ENCODE results near the gene WDR12.
"Not testable (repeated sequence)": the region's sequence is repeated elsewhere in the genome, so short reads cannot be mapped to it uniquely, and the experiment has no call there.

Gene WDR12

DNA sequence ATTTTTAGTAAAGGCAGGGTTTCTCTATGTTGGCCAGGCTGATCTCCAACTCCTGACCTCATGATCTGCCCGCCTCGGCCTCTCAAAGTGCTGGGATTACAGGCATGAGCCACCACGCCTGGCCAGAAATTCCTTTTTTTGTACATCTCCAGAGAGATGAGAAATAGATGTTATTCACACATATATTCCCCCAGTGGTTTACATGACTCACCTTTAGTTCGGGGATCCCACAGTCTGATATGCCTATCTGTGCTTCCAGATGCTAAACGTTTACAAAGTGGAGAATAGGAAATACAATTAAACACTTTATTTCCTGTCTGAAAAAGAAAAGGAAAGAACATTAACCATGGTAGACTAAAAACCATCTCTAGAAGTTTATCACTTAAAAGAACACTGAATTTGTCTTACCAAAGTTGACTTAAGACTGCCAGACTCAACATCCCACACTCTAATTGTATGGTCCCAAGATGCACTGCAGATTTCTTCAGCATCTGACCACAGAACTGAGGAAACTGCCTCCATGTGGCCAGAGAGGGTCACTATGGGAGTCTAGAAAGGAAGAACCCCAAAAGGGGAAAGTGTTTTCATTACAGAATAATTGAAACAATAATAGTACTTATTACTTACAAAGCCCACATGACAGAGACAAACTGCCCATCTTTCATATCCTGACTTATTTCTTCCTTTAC lies 27.3 kb downstream of the WDR12 start:
- DNase-seq (ENCODE audit: low read depth): peak; percentile 79

DNA sequence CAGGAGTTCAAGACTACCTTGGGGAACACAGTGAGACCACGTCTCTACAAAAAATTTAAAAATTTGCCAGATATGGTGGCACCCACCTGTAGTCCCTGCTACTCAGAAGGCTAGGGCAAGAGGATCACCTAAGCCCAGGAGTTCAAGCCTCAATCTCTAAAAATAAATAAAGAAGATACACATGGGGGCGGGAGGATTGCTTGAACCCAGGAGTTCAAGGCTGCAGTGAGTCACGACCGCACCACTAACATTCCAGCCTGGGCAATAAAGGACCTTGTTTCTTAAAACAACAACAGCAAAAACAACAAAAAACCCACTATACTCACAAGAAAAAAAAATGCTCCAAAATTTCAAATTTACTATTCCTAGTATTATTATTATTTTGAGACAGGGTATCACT lies 29.9 kb downstream of the WDR12 start:
- no peak for DNase-seq (ENCODE audit: low read depth)

DNA sequence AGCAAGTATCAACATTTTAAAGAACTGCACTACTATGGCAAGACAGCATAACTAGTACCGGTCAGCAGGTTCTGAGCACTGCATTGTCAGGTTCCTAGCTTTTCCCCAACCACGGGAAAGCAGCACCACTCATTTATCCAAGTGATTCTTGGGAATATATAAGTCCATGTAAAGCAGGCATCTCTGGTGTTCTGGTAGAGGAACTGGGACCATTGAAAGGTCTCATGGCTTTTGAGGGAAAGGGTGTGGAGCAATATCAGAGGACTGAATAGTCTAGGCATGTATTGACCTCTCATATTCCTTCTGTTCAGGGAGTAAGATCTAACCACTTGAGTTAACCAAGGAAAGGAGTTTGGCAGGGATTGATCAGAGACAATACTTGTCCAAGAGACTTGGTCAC lies 33.8 kb downstream of the WDR12 start:
- DNase-seq (ENCODE audit: low read depth): no peak

DNA sequence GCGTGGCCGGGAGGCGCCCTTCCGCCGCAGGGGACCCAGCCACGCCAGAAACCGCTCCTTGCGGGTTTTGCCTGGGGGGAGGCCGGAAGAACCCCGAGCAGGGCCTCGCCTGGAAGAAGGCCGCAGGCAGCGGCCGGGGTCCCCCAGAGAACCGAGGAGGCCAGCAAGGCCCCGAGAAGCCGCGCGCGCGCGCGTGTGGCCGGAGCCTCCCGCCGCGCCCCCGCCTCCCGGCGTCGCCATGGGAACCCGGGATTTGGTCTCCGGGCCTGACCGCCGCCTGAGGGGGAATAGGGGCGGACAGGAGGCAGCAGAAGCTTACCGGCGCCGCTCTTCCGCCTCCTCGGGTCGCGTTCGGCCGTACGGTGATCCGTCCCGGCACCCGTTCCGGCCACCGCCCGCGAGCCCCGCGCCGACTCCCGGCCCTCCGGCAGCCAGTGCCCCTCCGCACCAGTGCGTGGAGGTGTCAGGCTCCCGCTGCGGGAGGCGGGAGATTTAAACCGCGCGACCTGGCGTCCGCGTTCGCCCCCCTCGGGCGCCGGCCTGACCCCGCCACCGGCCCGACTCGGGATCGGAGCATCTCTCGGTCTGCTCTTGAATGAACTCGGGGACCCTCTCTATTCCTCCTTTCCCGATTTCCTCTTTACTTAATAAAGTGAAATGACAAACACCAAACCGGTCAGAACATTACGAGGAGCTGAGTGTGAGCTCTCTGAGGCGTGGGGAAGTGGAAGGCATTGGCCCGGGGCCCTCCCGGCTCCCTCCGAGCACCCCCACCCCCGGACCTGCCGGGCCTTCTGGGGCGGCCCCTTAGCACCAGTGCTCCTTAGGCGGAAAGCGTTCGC lies 40.0 kb downstream of the WDR12 start, which contains the start of gene ICA1L:
ICA1L (minus strand) TSS at position 467 of the 842 bp plus-strand sequence. CDS start 42,757 bp downstream, outside the sequence.
- DNase-seq (ENCODE audit: low read depth): peak; percentile 61

DNA sequence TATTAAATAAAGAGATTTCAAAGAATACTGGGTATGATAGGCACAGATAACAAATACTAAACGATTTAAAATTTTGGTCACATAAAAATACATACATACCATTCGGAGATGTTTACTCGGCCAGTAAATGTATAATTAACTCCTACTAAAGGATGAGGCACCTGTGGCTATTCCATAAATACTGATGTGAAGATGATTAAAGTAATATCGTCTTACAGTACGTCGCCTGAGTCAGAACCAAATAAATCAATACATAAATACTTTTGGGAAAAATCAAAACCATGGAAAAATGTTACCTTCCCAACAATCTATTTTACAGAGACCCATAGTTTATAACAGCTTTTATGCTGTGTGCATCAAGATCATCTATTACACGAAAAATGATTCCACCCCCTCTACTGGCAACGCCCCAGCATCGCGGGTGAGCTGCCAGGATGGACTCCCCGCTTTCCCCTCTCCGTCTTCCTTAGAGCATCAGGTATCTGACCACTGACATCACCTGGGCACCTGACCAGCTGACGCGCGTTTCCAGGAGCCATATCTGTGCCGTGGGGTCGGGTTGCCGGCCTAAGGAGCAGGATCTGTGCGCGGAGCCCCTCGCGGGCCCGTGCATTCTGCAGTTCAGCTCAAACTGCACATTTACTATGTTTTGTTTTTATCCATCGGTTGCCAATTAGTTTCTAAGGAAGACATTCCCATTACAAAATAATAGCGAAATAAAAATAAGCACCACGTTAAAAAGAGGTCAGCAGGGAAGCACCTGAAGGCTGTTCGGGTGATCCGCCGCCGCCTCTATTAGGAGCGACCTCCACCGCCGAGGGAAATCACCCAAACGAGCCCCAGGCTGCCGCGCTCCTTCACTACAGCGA lies 40.8 kb downstream of the WDR12 start:
- DNase-seq (ENCODE audit: low read depth): peak; percentile 65

DNA sequence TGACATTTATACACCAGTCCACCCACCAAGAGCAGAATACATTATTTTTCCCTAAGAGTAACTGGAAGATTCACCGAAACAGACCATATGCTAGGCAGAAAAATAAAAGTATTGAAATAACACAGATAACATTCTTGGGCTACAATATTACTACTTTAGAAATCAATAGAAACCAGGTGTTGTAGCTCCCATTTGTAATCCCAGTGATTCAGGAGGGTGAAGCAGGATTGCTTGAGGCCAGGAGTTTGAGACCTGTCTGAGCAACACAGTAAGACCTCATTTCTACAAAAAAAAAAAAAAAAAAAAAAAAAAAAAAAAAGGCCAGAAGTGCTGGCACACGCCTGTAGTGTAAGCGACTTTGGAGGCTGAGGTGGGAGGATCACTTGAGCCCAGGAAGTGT lies 49.5 kb downstream of the WDR12 start:
- no peak for DNase-seq (ENCODE audit: low read depth)

DNA sequence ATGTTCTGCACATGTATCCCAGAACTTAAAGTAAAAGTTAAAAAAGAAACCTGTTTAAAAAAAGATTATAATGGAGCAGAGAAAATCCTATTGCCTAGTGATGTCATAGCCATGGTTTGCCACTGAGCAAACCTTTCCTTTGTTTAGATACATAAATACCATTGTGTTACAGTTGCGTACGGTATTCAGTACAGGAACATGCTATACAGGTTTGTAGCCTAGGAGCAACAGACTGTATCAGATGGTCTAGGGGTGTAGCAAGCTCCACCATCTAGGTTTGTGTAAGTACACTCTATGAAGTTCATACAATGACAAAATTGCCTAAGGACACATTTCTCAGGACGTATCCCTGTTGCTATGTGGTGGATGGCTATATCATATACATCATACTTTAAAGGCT lies 52.9 kb downstream of the WDR12 start:
- DNase-seq (ENCODE audit: low read depth): no peak

DNA sequence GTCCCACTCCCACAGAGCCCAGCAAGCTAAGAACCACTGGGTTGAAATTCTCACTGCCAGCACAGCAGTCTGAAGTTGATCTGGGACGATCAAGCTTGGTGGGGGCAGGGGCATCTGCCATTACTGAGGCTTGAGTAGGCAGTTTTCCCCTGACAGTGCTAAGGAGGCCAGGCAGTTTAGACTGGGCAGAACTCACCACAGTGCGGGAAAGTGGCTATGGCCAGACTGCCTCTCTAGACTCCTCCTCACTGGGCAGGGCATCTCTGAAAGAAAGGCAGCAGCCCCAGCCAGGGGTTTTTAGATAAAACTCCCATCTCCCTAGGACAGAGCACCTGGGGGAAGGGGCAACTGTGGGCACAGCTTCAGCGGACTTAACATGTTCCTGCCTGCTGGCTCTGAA lies 62.1 kb downstream of the WDR12 start:
- DNase-seq (ENCODE audit: low read depth): not testable (repeated sequence)

DNA sequence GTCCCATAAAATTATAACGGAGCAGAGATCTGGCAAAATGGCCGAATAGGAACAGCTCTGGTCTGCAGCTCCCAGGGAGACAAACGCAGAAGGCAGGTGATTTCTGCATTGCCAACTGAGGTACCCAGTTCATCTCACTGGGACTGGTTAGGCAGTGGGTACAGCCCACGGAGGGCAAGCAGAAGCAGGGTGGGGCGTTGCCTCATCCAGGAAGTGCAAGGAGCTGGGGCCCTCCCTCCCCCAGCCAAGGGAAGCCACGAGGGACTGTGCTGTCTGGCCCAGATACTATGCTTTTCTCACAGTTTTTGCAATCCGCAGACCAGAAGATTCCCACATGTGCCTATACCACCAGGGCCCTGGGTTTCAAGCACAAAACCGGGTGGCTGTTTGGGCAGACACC lies 62.7 kb downstream of the WDR12 start:
- DNase-seq (ENCODE audit: low read depth): no peak

DNA sequence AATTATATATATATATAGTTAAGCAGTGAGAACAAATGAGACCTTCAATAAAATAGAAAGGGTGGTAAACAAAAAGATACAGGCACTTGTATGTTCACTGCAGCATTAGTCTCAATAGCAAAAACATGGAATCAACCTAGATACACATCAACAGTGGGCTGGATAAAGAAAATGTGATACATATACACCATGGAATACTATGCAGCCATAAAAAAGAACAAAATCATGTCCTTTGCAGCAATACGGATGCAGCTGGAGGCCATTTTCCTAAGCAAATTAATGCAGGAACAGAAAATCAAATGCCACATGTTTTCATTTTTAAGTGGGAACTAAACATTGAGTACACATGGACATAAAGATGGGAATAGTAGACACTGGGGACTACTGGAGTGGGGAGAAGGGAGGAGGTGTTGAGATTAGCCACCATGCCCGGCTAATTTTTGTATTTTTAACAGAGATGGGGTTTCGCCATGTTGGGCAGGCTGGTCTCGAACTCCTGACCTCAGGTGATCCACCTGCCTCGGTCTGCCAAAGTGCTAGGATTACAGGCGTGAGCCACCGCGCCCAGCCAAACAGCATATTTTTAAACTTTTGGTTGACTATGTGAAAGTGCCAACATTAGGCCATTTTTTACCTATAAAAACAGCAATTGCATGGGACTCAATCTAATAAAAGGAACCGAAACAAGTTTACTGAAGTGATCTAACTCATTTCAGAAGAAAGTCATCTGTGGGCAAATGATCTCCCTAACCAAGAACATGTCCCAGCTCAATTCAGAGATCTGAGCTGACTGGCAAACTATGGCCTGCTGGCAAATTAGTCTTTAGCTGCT lies 63.6 kb downstream of the WDR12 start:
- no peak for DNase-seq (ENCODE audit: low read depth)

DNA sequence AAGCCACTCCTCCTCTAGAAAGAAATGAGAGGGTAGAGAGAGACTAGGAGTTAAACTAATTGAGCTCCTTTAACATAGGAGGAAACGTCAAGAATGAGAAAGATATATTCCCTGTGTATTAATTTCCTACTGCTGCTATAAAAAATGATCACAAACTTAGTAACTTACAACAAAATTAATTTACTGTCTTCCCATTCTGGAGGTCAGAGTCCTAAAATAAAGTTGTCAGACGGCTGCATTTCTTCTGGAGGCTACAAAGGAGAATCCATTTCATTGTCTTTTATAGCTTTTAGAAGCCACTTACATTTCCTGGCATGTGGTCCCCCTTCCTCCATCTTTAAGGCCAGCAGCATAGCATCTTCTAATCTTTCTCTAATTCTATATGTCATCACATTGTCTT lies 66.8 kb downstream of the WDR12 start:
- no peak for DNase-seq (ENCODE audit: low read depth)

DNA sequence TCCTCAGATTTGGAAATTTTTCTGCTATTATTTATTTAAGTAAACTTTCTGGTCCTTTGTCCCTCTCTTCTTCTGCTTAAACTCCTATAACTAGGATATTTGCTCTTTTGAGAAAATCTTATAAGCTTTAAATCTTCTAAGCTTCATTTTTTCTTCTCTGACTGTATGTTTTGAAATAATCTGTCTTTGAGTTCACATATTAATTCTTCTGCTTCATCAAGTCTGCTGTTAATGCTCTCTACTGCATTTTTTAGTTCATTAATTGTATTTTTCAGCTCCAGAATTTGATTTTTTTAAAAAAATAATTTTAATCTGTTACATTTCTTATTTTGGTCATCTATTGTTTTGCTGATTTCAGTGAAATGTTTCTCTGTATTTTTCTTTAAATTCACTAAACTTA lies 68.8 kb downstream of the WDR12 start:
- DNase-seq (ENCODE audit: low read depth): no peak

DNA sequence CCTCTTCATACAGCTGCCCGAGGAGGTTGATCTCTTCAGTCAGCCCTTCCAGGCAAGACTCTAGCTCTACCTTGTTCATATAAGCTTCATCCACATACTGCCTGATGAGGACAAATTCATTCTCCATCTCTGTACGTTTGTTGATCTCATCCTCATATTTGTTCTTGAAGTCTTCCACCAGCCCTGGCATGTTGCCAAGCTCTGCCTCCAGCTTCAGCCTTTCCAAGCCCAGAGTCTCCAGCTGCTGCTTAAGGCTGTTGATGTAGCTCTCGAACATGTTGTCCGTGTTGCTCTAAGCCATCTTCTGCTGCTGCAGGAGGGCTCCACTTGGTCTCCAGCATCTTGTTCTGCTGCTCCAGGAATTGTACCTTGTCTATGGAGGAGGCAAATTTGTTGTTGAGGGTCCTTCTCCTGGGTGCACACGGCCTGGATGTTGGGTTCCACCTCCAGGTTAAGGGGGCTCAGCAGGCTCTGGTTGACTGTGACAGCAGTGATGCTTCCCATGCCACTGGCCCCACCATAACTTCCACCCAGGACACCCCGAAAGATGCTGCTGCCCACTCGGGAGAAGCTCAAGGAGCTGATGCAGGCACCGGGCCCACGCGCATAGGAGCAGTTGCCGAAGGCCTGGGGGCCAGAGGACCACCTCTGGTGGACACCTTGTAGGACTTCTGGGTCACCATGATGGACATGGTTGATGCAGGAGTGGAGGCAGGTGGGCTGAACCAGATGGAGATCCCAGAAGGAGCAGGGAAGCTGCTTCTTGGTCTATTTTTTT lies 70.2 kb downstream of the WDR12 start:
- DNase-seq (ENCODE audit: low read depth): no peak

DNA sequence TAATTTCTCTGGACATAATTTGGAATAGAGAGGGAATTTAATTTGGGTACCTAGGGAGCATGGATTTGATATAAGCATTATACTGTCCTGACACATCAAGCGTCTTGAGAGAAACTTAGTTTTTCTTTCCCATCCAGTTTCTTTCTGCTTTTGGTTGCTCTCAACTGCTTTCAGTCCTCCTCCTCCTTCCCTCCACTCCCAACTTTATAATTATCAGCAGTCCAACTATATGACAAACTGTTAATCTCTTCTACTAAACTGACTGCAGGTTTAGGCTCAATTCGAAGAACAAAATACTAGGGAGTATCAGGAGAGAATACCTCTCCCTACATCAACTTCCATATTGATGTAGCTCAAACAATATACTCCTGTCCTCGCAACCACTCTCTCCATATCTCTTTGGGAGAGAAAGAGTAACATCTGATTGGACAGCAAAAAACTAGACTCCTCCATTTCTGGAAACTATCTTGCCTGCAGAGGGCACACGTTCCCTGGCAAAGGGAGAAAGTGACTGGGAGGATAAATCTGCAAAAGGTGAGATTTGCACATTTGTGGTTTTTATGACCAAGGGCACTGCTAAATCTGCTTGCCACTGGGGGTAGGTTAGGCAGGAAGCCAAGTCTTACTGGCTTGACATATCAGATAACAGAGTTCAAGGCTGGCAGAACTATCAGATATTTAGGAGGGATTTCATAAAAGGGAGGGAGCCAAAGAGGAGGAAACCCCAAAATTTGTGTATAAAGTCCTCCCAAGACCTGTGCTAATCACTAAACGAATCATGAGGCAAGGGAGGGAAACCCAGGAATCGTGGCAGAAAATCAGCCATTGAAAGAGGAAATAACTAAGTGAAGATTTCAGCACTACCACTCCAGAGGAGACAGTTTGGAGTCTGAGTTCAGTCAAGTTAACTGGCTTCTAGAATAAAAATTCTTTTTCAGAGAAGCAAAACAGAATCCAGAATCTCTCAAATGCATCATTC lies 79.9 kb downstream of the WDR12 start:
- DNase-seq (ENCODE audit: low read depth): peak; percentile 67

DNA sequence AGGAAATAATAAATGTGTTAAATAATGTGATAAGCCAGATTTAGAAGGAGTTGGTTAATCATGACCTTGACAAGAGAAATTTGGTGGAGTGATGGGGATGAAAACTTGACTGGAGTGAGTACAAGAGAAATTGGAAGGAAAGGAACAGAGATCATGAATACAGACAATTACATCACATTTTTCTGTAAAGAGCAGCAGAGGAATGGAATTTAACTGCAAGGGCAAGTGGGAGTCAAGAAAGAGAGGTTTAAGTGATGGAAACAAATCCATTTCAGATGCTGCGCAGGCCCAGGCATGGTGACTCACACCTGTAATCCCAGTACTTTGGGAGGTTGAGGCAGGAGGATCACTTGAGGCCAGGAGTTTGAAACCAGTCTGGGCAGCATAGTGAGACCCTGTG lies 86.6 kb downstream of the WDR12 start:
- peak; percentile 63 for DNase-seq (ENCODE audit: low read depth)
